Neural progenitor cell (in vitro differentiated cells): ENCODE results near the gene FAM120A.

Experiments
- EZH2 ChIP-seq: fragments of 200-600 bp; sonication (generic); IDR thresholded peaks from 2 replicates; pipeline ENCODE4 v1.6.1; 2017; ENCODE audit warnings: antibody characterized with exemption, mild to moderate bottlenecking, moderate library complexity
- TF ChIP-seq, protein P1 (sequence below): fragments of 200-600 bp; sonication (generic); IDR thresholded peaks from 2 replicates; pipeline ENCODE4 v1.5.1; 2017; ENCODE audit warnings: antibody characterized with exemption, mild to moderate bottlenecking

DNA sequence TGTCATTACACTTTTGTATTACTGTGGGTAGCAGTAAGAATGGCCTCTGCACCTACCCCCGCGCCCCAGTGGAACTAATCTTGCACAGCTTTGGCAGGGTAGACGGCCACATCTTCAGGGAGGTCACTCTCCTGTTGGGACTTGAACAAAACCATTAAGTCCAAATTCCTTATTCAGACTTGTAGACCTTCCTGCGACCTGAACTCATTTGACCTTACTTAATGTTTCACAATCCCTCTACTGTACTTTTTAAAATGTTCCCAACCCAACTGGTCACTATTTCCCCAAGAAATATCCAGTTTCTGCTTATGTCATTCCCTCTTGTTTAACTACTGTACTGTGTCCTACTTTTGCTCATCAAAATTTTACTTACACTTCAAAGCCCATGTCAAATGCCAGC is 7.2 kb downstream of the FAM120A start:
- no peak for TF ChIP-seq EZH2
- TF ChIP-seq, protein P1, sequence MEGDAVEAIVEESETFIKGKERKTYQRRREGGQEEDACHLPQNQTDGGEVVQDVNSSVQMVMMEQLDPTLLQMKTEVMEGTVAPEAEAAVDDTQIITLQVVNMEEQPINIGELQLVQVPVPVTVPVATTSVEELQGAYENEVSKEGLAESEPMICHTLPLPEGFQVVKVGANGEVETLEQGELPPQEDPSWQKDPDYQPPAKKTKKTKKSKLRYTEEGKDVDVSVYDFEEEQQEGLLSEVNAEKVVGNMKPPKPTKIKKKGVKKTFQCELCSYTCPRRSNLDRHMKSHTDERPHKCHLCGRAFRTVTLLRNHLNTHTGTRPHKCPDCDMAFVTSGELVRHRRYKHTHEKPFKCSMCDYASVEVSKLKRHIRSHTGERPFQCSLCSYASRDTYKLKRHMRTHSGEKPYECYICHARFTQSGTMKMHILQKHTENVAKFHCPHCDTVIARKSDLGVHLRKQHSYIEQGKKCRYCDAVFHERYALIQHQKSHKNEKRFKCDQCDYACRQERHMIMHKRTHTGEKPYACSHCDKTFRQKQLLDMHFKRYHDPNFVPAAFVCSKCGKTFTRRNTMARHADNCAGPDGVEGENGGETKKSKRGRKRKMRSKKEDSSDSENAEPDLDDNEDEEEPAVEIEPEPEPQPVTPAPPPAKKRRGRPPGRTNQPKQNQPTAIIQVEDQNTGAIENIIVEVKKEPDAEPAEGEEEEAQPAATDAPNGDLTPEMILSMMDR: no peak
